ENCODE data around the gene FILIP1. TPM values are rescaled to one million over a fixed set of nuclear protein-coding genes. Genes with fewer than 3 reads are reported as not detected.

FILIP1 gene
- total and polyA plus RNA-seq, 2 of the 8 experiments (the other 6 are each of a cell fraction or from before 2014, with no cell fraction given) = 2.4 to 5.7 TPM

DNA sequence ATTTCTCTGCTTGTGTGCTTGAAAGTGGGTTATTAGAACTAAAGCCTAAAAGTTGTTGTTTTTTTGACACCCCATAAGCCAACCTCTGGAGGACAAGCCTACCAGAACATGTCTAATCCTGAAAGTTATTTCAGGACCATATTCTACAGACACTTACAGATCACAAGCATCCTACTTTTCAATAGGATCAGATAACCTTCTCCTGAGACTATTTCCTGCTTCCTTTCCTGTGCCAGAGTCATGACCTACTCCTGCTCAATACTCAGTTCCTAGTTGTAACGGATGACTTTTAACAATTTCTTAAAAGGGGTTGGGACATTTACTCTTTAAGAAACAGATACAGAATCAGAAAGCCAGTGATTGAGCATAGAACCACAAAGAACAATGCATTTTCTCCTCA, 5.3 kb upstream of the FILIP1 start (continued):
- no peak for TF ChIP-seq HDAC6 (IDR thresholded peaks at IDR 0.05; ENCODE audit: low read depth, low read length)
- TF ChIP-seq JUND (IDR thresholded peaks at IDR 0.05; ENCODE audit: low read length) = no peak
- TF ChIP-seq NANOG (IDR thresholded peaks at IDR 0.05; ENCODE audit: insufficient read depth, low read depth, low read length, poor library complexity, severe bottlenecking) = no peak
- TF ChIP-seq RXRA (IDR thresholded peaks at IDR 0.05; ENCODE audit: insufficient read depth, low read depth, low read length) = no peak
- no peak for TF ChIP-seq RAD21 (IDR thresholded peaks at IDR 0.05 in 1 of 2, conservative IDR thresholded peaks at IDR 0.05 in 1 of 2; ENCODE audit: low read depth in 2 of 2, low read length in 2 of 2)
- TF ChIP-seq, protein P1, sequence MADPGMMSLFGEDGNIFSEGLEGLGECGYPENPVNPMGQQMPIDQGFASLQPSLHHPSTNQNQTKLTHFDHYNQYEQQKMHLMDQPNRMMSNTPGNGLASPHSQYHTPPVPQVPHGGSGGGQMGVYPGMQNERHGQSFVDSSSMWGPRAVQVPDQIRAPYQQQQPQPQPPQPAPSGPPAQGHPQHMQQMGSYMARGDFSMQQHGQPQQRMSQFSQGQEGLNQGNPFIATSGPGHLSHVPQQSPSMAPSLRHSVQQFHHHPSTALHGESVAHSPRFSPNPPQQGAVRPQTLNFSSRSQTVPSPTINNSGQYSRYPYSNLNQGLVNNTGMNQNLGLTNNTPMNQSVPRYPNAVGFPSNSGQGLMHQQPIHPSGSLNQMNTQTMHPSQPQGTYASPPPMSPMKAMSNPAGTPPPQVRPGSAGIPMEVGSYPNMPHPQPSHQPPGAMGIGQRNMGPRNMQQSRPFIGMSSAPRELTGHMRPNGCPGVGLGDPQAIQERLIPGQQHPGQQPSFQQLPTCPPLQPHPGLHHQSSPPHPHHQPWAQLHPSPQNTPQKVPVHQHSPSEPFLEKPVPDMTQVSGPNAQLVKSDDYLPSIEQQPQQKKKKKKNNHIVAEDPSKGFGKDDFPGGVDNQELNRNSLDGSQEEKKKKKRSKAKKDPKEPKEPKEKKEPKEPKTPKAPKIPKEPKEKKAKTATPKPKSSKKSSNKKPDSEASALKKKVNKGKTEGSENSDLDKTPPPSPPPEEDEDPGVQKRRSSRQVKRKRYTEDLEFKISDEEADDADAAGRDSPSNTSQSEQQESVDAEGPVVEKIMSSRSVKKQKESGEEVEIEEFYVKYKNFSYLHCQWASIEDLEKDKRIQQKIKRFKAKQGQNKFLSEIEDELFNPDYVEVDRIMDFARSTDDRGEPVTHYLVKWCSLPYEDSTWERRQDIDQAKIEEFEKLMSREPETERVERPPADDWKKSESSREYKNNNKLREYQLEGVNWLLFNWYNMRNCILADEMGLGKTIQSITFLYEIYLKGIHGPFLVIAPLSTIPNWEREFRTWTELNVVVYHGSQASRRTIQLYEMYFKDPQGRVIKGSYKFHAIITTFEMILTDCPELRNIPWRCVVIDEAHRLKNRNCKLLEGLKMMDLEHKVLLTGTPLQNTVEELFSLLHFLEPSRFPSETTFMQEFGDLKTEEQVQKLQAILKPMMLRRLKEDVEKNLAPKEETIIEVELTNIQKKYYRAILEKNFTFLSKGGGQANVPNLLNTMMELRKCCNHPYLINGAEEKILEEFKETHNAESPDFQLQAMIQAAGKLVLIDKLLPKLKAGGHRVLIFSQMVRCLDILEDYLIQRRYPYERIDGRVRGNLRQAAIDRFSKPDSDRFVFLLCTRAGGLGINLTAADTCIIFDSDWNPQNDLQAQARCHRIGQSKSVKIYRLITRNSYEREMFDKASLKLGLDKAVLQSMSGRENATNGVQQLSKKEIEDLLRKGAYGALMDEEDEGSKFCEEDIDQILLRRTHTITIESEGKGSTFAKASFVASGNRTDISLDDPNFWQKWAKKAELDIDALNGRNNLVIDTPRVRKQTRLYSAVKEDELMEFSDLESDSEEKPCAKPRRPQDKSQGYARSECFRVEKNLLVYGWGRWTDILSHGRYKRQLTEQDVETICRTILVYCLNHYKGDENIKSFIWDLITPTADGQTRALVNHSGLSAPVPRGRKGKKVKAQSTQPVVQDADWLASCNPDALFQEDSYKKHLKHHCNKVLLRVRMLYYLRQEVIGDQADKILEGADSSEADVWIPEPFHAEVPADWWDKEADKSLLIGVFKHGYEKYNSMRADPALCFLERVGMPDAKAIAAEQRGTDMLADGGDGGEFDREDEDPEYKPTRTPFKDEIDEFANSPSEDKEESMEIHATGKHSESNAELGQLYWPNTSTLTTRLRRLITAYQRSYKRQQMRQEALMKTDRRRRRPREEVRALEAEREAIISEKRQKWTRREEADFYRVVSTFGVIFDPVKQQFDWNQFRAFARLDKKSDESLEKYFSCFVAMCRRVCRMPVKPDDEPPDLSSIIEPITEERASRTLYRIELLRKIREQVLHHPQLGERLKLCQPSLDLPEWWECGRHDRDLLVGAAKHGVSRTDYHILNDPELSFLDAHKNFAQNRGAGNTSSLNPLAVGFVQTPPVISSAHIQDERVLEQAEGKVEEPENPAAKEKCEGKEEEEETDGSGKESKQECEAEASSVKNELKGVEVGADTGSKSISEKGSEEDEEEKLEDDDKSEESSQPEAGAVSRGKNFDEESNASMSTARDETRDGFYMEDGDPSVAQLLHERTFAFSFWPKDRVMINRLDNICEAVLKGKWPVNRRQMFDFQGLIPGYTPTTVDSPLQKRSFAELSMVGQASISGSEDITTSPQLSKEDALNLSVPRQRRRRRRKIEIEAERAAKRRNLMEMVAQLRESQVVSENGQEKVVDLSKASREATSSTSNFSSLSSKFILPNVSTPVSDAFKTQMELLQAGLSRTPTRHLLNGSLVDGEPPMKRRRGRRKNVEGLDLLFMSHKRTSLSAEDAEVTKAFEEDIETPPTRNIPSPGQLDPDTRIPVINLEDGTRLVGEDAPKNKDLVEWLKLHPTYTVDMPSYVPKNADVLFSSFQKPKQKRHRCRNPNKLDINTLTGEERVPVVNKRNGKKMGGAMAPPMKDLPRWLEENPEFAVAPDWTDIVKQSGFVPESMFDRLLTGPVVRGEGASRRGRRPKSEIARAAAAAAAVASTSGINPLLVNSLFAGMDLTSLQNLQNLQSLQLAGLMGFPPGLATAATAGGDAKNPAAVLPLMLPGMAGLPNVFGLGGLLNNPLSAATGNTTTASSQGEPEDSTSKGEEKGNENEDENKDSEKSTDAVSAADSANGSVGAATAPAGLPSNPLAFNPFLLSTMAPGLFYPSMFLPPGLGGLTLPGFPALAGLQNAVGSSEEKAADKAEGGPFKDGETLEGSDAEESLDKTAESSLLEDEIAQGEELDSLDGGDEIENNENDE (IDR thresholded peaks at IDR 0.05; ENCODE audit: insufficient replicate concordance, low read length) = no peak
- TF ChIP-seq, protein P2, sequence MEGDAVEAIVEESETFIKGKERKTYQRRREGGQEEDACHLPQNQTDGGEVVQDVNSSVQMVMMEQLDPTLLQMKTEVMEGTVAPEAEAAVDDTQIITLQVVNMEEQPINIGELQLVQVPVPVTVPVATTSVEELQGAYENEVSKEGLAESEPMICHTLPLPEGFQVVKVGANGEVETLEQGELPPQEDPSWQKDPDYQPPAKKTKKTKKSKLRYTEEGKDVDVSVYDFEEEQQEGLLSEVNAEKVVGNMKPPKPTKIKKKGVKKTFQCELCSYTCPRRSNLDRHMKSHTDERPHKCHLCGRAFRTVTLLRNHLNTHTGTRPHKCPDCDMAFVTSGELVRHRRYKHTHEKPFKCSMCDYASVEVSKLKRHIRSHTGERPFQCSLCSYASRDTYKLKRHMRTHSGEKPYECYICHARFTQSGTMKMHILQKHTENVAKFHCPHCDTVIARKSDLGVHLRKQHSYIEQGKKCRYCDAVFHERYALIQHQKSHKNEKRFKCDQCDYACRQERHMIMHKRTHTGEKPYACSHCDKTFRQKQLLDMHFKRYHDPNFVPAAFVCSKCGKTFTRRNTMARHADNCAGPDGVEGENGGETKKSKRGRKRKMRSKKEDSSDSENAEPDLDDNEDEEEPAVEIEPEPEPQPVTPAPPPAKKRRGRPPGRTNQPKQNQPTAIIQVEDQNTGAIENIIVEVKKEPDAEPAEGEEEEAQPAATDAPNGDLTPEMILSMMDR (IDR thresholded peaks at IDR 0.05; ENCODE audit: control extremely low read depth in 1 of 3, insufficient read depth in 1 of 3, low read depth in 1 of 3, low read length in 3 of 3) = no peak

All from H1 (cell line).